Neural cell (in vitro differentiated cells): ENCODE data around the gene COX7A2L. TPM values are rescaled to one million over a fixed set of nuclear protein-coding genes. Genes with fewer than 3 reads are reported as not detected.

Source experiments
- H2AFZ ChIP-seq: fragments of 200-600, 300-800 bp; sonication (generic), shearing (Covaris generic); 2 replicates; pipeline ENCODE4 v1.6.0; 2014; ENCODE audit warnings: low read depth, mild to moderate bottlenecking, antibody characterized with exemption, low read length, moderate library complexity
- H3F3A ChIP-seq: fragments of 200-600 bp; shearing (Covaris generic); 2 replicates; pipeline ENCODE4 v1.6.1; 2016; ENCODE audit warnings: mild to moderate bottlenecking, moderate library complexity, mixed read lengths, antibody characterized with exemption, low read length; ENCODE audit not compliant: insufficient read depth, poor library complexity, severe bottlenecking
- H3K27ac ChIP-seq: fragments of 200-600, 300-800 bp; sonication (generic), shearing (Covaris generic); 2 replicates; pipeline ENCODE4 v1.5.1; 2014; ENCODE audit warnings: mild to moderate bottlenecking, low read length, moderate library complexity
- H3K27me3 ChIP-seq: fragments of 300-800, 200-600 bp; sonication (generic), shearing (Covaris generic); 2 replicates; pipeline ENCODE4 v1.6.0; 2014; ENCODE audit warnings: mild to moderate bottlenecking, low read depth, low read length, moderate library complexity; ENCODE audit not compliant: insufficient read depth
- H3K36me3 ChIP-seq: fragments of 300-800, 200-600 bp; sonication (generic), shearing (Covaris generic); 2 replicates; pipeline ENCODE4 v1.5.1; 2014; ENCODE audit warnings: mild to moderate bottlenecking, antibody characterized with exemption, low read length, moderate library complexity; ENCODE audit not compliant: insufficient read depth
- H3K4me2 ChIP-seq: fragments of 300-800, 200-600 bp; sonication (generic), shearing (Covaris generic); 2 replicates; pipeline ENCODE4 v1.6.0; 2014; ENCODE audit warnings: mild to moderate bottlenecking, low read length
- H3K4me3 ChIP-seq: fragments of 300-800, 200-600 bp; sonication (generic), shearing (Covaris generic); 2 replicates; pipeline ENCODE4 v1.5.1; 2014; ENCODE audit warnings: mild to moderate bottlenecking, low read length, moderate library complexity
- H3K79me2 ChIP-seq: fragments of 200-600 bp; shearing (Covaris generic); replicated peaks from 2 replicates; pipeline ENCODE4 v1.6.0; 2014; ENCODE audit warnings: mild to moderate bottlenecking, low read length, moderate library complexity; ENCODE audit not compliant: insufficient read depth
- H3K9ac ChIP-seq: fragments of 300-800, 200-600 bp; sonication (generic), shearing (Covaris generic); 2 replicates; pipeline ENCODE4 v1.6.1; 2016; ENCODE audit warnings: mild to moderate bottlenecking, low read length, mixed read lengths
- H3K9me2 ChIP-seq: fragments of 200-600 bp; shearing (Covaris generic); 2 replicates; pipeline ENCODE4 v1.6.1; 2016; ENCODE audit warnings: mild to moderate bottlenecking, low read length, mixed read lengths; ENCODE audit not compliant: insufficient read depth
- H3K9me3 ChIP-seq: fragments of 200-600, 300-800 bp; sonication (generic), shearing (Covaris generic); 2 replicates; pipeline ENCODE4 v1.6.1; 2016; ENCODE audit warnings: mild to moderate bottlenecking, mixed run types, low read length, moderate library complexity, mixed read lengths
- H4K20me1 ChIP-seq: fragments of 200-600 bp; shearing (Covaris generic); 2 replicates; pipeline ENCODE4 v1.6.1; 2016; ENCODE audit warnings: mild to moderate bottlenecking, mixed run types; ENCODE audit not compliant: insufficient read depth
- CTCF ChIP-seq: fragments of 450-650 bp; IDR thresholded peaks from 2 replicates; pipeline ENCODE4 v1.5.1; 2014; ENCODE audit warnings: antibody characterized with exemption, mild to moderate bottlenecking, moderate library complexity; ENCODE audit not compliant: poor library complexity, severe bottlenecking
- EP300 ChIP-seq: fragments of 450-650 bp; conservative IDR thresholded peaks from 2 replicates; pipeline ENCODE4 v1.6.1; 2014; ENCODE audit warnings: antibody characterized with exemption, mild to moderate bottlenecking, moderate library complexity; ENCODE audit not compliant: poor library complexity, severe bottlenecking
- EZH2 ChIP-seq: fragments of 200-600, 300-800 bp; shearing (Covaris generic), sonication (generic); IDR thresholded peaks from 2 replicates; pipeline ENCODE4 v1.6.1; 2014; ENCODE audit warnings: antibody characterized with exemption, low read length, borderline replicate concordance, mild to moderate bottlenecking; ENCODE audit not compliant: insufficient read depth, poor library complexity, severe bottlenecking
- MXI1 ChIP-seq: fragments of 450-650 bp; conservative IDR thresholded peaks from 2 replicates; pipeline ENCODE4 v1.6.1; 2014; ENCODE audit warnings: antibody characterized with exemption, mild to moderate bottlenecking; ENCODE audit not compliant: poor library complexity, severe bottlenecking
- POLR2AphosphoS5 ChIP-seq: IDR thresholded peaks from 2 replicates; pipeline ENCODE4 v1.6.1; 2012
- RAD21 ChIP-seq: fragments of 450-650 bp; conservative IDR thresholded peaks from 2 replicates; pipeline ENCODE4 v1.6.1; 2014; ENCODE audit warnings: antibody characterized with exemption, mild to moderate bottlenecking, moderate library complexity
- REST ChIP-seq: IDR thresholded peaks from 2 replicates; pipeline ENCODE4 v1.6.1; 2012; ENCODE audit warnings: borderline replicate concordance
- SMC3 ChIP-seq: fragments of 450-650 bp; conservative IDR thresholded peaks from 2 replicates; pipeline ENCODE4 v1.6.1; 2014; ENCODE audit warnings: antibody characterized with exemption, mild to moderate bottlenecking, moderate library complexity; ENCODE audit not compliant: poor library complexity
- TAF1 ChIP-seq: IDR thresholded peaks from 2 replicates; pipeline ENCODE4 v1.6.1; 2012; ENCODE audit warnings: low read depth
- polyA plus RNA-seq: library from polyadenylated mRNA; depleted of rRNA; stranded (reverse); fragments of >200 nt; gene quantifications from 2 replicates; pipeline ENCODE4 v1.2.3, GENCODE V29; 2014

COX7A2L gene
- polyA plus RNA-seq, 1 donor from 2014 or later: 425 TPM

- H4K20me1 ChIP-seq: no peaks in the 10 kb centered on the region
- no peaks in the 10 kb centered on the region for H3F3A ChIP-seq
- no peaks in the 10 kb centered on the region for H3K9me2 ChIP-seq
- H3K9ac ChIP-seq: no peak overlapping the region
- H3K79me2 ChIP-seq: peaks cover 38% of the 10 kb centered on the region
- no peaks in the 10 kb centered on the region for H3K9me3 ChIP-seq
- H3K4me2 ChIP-seq: no peak overlapping the region
- no peaks in the 10 kb centered on the region for H3K27me3 ChIP-seq
- H2AFZ ChIP-seq: no peak overlapping the region
- H3K4me3 ChIP-seq: no peak overlapping the region
- H3K36me3 ChIP-seq: no peaks in the 10 kb centered on the region
- TF ChIP-seq RAD21 (no peak), CTCF (no peak), SMC3 (no peak), POLR2AphosphoS5 (no peak), EP300 (no peak), TAF1 (no peak), EZH2 (no peak), REST (no peak), MXI1 (no peak)
- no peak overlapping the region for H3K27ac ChIP-seq
These were observed 9.2 kb downstream of the COX7A2L start for GRCh38 chr2:42351864-42352263.

- Histone ChIP-seq H3K27me3 (no peaks in the 10 kb centered on the region), H2AFZ (no peak overlapping the region), H3K9me2 (no peaks in the 10 kb centered on the region), H3K79me2 (peaks cover 34% of the 10 kb centered on the region), H3K27ac (no peak overlapping the region), H4K20me1 (no peaks in the 10 kb centered on the region), H3F3A (no peaks in the 10 kb centered on the region), H3K4me2 (no peak overlapping the region), H3K9me3 (no peaks in the 10 kb centered on the region), H3K4me3 (no peak overlapping the region), H3K9ac (no peak overlapping the region), H3K36me3 (no peaks in the 10 kb centered on the region)
- TF ChIP-seq RAD21 (no peak), SMC3 (no peak), MXI1 (no peak), REST (no peak), EZH2 (no peak), EP300 (no peak), CTCF (no peak), TAF1 (no peak), POLR2AphosphoS5 (no peak)
These were observed 10.5 kb downstream of the COX7A2L start for GRCh38 chr2:42350434-42351063.
